ENCODE measurements around the gene TLCD3B. TPM values are rescaled to one million over a fixed set of nuclear protein-coding genes. Genes with fewer than 3 reads are reported as not detected.

The TLCD3B gene
- total and polyA plus RNA-seq, 12 donors = 0.29 TPM; not detected in 11

DNA sequence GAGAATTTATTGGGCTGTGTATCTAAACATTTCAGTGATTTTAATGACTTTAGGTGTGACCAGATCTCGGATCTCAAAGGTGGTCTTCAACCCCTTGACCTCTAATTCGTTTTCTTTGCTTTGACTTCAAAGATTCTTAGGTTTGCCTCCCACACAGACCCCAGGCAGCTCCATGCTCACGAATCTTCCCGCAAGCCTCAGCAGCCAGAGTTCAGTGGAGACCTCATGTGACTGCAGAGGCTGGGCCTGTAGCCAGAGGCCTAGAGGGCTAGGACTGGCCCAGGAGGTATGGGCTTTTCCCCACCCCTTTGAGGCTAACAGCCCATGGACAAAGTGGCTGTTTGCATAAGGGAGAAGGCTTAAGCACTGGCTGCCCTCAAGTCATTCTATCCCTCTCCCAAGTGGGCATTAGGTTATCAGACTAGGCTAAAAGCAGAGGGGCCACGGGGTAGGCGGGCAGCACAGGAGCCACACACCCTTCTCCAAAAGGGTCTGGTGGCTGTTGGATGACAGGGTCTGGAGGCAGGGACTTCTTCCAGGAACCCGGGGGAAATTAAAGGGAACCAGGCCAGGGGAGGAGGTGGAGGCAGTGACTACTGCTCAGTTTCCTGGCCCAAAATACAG lies 38.6 kb downstream of the TLCD3B start:
- ATAC-seq (no peak), DNase-seq (no peak)
- Histone ChIP-seq H3K36me3 (peaks cover 0 to 67% (median 44%) of the 10 kb centered on the region in 9 donors), H3K4me1 (peaks cover 7 to 34% (median 28%) of the 10 kb centered on the region in 9 donors), H3K4me3 (no peak overlapping the region), H3K27ac (peak overlapping the region in 1 of 10 donors; percentile 30), H3K9me3 (no peaks in the 10 kb centered on the region), H3K27me3 (no peaks in the 10 kb centered on the region)
- no peak for TF ChIP-seq CTCF (IDR thresholded peaks at IDR 0.05)
- WGBS, 2 donors = 57 to 61% methylated on average over 7 of the region's 7 CpGs
- intact Hi-C loops (cut with DNase I) = loop anchor here in 3 of 10 donors (10.0 kb wide), 3 partner anchors 68 to 178 kb away; partner anchors contain the start of genes CDIPT (in 1 of the 3), KCTD13 (in 1 of the 3), PAGR1 (in 1 of the 3) and PRRT2 (in 1 of the 3)

DNA sequence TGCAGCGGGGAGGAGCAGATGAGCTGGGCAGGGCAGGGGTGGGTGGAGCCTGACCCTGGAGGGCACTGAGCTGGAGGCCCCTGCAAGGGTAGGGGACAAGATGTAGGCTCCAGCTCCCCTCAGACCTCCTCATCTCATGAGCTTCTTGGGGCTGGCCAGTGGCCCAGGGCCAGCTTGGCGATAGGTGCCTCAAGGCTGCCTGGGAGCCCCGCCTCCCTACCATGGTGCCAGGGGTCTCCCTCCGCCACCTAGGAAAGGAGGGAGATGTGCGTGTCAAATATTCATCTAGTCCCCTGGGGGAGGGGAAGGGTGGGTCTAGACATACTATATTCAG lies 39.5 kb downstream of the TLCD3B start:
- peaks cover 0 to 75% (median 53%) of the 10 kb centered on the region in 9 donors for H3K36me3 ChIP-seq
- intact Hi-C loops (cut with DNase I) = loop anchor here in 3 of 10 donors (10.0 kb wide), 3 partner anchors 67 to 177 kb away; partner anchors contain the start of genes CDIPT (in 1 of the 3), KCTD13 (in 1 of the 3), PAGR1 (in 1 of the 3) and PRRT2 (in 1 of the 3)
- no peak overlapping the region for H3K4me3 ChIP-seq
- H3K27ac ChIP-seq = peak overlapping the region in 1 of 10 donors; percentile 24
- no peaks in the 10 kb centered on the region for H3K27me3 ChIP-seq
- TF ChIP-seq CTCF (IDR thresholded peaks at IDR 0.05) = no peak
- 73 to 80% methylated on average over 5 of the region's 5 CpGs for WGBS, 2 donors
- DNase-seq (no peak), ATAC-seq (no peak)
- H3K4me1 ChIP-seq = peaks cover 4 to 25% (median 19%) of the 10 kb centered on the region in 9 donors
- no peaks in the 10 kb centered on the region for H3K9me3 ChIP-seq

DNA sequence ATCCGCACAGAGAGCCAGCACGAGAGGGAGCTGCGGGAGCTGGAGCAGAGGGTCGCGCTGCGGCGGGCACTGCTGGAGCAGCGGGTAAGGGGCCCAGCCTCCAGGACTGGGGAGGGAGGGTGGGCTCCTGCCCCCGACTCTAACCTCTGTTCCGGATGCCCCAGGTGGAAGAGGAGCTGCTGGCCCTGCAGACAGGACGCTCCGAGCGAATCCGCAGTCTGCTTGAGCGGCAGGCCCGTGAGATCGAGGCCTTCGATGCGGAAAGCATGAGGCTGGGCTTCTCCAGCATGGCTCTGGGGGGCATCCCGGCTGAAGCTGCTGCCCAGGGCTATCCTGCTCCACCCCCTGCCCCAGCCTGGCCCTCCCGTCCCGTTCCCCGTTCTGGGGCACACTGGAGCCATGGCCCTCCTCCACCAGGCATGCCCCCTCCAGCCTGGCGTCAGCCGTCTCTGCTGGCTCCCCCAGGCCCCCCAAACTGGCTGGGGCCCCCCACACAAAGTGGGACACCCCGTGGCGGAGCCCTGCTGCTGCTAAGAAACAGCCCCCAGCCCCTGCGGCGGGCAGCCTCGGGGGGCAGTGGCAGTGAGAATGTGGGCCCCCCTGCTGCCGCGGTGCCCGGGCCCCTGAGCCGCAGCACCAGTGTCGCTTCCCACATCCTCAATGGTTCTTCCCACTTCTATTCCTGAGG lies 40.0 kb downstream of the TLCD3B start:
- Histone ChIP-seq H3K27me3 (no peaks in the 10 kb centered on the region), H3K4me1 (peaks cover 4 to 23% (median 17%) of the 10 kb centered on the region in 9 donors), H3K4me3 (no peak overlapping the region), H3K27ac (no peak overlapping the region), H3K9me3 (no peaks in the 10 kb centered on the region), H3K36me3 (peaks cover 0 to 80% (median 59%) of the 10 kb centered on the region in 9 donors)
- WGBS, 2 donors = 90 to 91% methylated on average over 35 of the region's 35 CpGs
- DNase-seq (no peak), ATAC-seq (no peak)
- TF ChIP-seq CTCF (IDR thresholded peaks at IDR 0.05) = no peak
- intact Hi-C loops (cut with DNase I) = loop anchor here in 3 of 10 donors (10.0 kb wide), 3 partner anchors 66 to 176 kb away; partner anchors contain the start of genes CDIPT (in 1 of the 3), KCTD13 (in 1 of the 3), PAGR1 (in 1 of the 3) and PRRT2 (in 1 of the 3)

- Histone ChIP-seq H3K4me1 (peaks cover 4 to 21% (median 14%) of the 10 kb centered on the region in 9 donors), H3K9me3 (no peaks in the 10 kb centered on the region), H3K36me3 (peaks cover 8 to 90% (median 68%) of the 10 kb centered on the region in 9 donors), H3K27ac (no peak overlapping the region), H3K4me3 (no peak overlapping the region), H3K27me3 (no peaks in the 10 kb centered on the region)
- ATAC-seq = no peak
- TF ChIP-seq CTCF (IDR thresholded peaks at IDR 0.05) = no peak
- WGBS, 2 donors = 92 to 96% methylated on average over 2 of the region's 2 CpGs
- intact Hi-C loops (cut with DNase I) = loop anchor here in 3 of 10 donors (10.0 kb wide), 3 partner anchors 65 to 175 kb away; partner anchors contain the start of genes CDIPT (in 1 of the 3), KCTD13 (in 1 of the 3), PAGR1 (in 1 of the 3) and PRRT2 (in 1 of the 3)
- no peak for DNase-seq
Observed at GRCh38 chr16:29990034-29990433, 41.0 kb downstream of the TLCD3B start.

Measured in heart right ventricle (tissue), 16 donors.